H1 (cell line): ENCODE results near the gene HOMER3. TPM values are rescaled to one million over a fixed set of nuclear protein-coding genes. Genes with fewer than 3 reads are reported as not detected.

ENCODE experiments used
- CTCF ChIA-PET: fragments of 300-600 bp; sonication (Branson Sonifier 250); formaldehyde crosslinking; loops from one replicate; lab custom pipeline; 2021; ENCODE audit not compliant: partially characterized antibody; lab: Charles Lee
- POLR2A ChIA-PET: fragments of 300-600 bp; sonication (Branson Sonifier 250); formaldehyde crosslinking; loops from one replicate; lab custom pipeline; 2021; ENCODE audit warnings: inconsistent platforms; ENCODE audit not compliant: partially characterized antibody; lab: Charles Lee
- DNase-seq, 2 experiments: peaks; one replicate each; pipeline versions ENCODE4 v3.0.0 to v3.0.0-alpha.2; 2010 to 2022; ENCODE audit warnings: low spot score in 2 of 2, low read depth in 1 of 2, mixed read lengths in 1 of 2
- FAIRE-seq: peaks from 2 replicates; lab custom pipeline; 2011; peaks lifted over from hg19 to GRCh38; lab: Jason Lieb, UNC
- H2AFZ ChIP-seq: 2 replicates; pipeline ENCODE4 v1.8.1; 2012; ENCODE audit warnings: low read length, inconsistent platforms
- H2AK5ac ChIP-seq: 2 replicates; pipeline ENCODE4 v1.6.1; 2013; ENCODE audit warnings: low read depth, low read length
- H2BK120ac ChIP-seq: replicated peaks from 2 replicates; pipeline ENCODE3; 2013; ENCODE audit warnings: low read depth, low read length, inconsistent platforms
- H2BK12ac ChIP-seq: 2 replicates; pipeline ENCODE4 v1.6.1; 2013; ENCODE audit warnings: low read depth, low read length
- H2BK15ac ChIP-seq: 2 replicates; pipeline ENCODE4 v1.6.1; 2013; ENCODE audit warnings: low read length
- H2BK20ac ChIP-seq: 2 replicates; pipeline ENCODE4 v1.6.1; 2013; ENCODE audit warnings: low read length
- H2BK5ac ChIP-seq: 2 replicates; pipeline ENCODE4 v1.6.1; 2013; ENCODE audit warnings: low read depth, low read length
- H3K14ac ChIP-seq: 2 replicates; pipeline ENCODE4 v1.6.1; 2013; ENCODE audit warnings: inconsistent platforms; ENCODE audit not compliant: insufficient read length
- H3K18ac ChIP-seq: 2 replicates; pipeline ENCODE4 v1.6.1; 2013; ENCODE audit warnings: low read length; ENCODE audit errors: extremely low read depth
- H3K23ac ChIP-seq: 2 replicates; pipeline ENCODE4 v1.6.1; 2013; ENCODE audit warnings: inconsistent platforms; ENCODE audit not compliant: insufficient read length
- H3K23me2 ChIP-seq: 2 replicates; pipeline ENCODE4 v1.6.1; 2013; ENCODE audit warnings: low read depth, low read length
- H3K27ac ChIP-seq: 2 replicates; pipeline ENCODE4 v1.6.1; 2011; ENCODE audit warnings: low read depth, low read length, inconsistent platforms
- H3K27me3 ChIP-seq, 4 experiments: replicated peaks in 1 of 4; 1 replicate in 1 of 4; 2 replicates in 3 of 4; pipeline versions ENCODE4 v1.6.1 to v1.8.1; 2011 to 2013; ENCODE audit warnings: low read length in 3 of 4, mild to moderate bottlenecking in 3 of 4, inconsistent platforms in 2 of 4, mixed read lengths in 2 of 4, moderate library complexity in 1 of 4; ENCODE audit not compliant: control insufficient read depth in 3 of 4, insufficient read depth in 3 of 4; ENCODE audit errors: extremely low read depth in 1 of 4
- H3K36me3 ChIP-seq, 4 experiments: 2 replicates each; pipeline versions ENCODE4 v1.6.1 to v1.8.1; 2011 to 2013; ENCODE audit warnings: mild to moderate bottlenecking in 4 of 4, low read length in 3 of 4, moderate library complexity in 2 of 4, control low read depth in 1 of 4, inconsistent platforms in 1 of 4; ENCODE audit not compliant: insufficient read depth in 4 of 4, control insufficient read depth in 2 of 4
- H3K4ac ChIP-seq: replicated peaks from 2 replicates; pipeline ENCODE3; 2013; ENCODE audit warnings: low read length, low read depth, mixed read lengths, inconsistent platforms; ENCODE audit not compliant: insufficient read length
- H3K4me1 ChIP-seq, 4 experiments: replicated peaks in 1 of 4; 1 replicate in 1 of 4; 2 replicates in 3 of 4; pipeline versions ENCODE4 v1.6.1 to v1.8.1; 2011 to 2013; ENCODE audit warnings: low read length in 3 of 4, inconsistent platforms in 2 of 4, mixed read lengths in 1 of 4; ENCODE audit not compliant: insufficient read depth in 4 of 4, control insufficient read depth in 3 of 4
- H3K4me2 ChIP-seq, 2 experiments: 2 replicates each; pipeline versions ENCODE4 v1.6.1 to v1.8.1; 2011 to 2013; ENCODE audit warnings: low read depth in 2 of 2, low read length in 2 of 2, control low read depth in 1 of 2, inconsistent platforms in 1 of 2, mild to moderate bottlenecking in 1 of 2; ENCODE audit not compliant: insufficient read depth in 1 of 2
- H3K4me3 ChIP-seq, 4 experiments: fragments of 200-600, 300-600 bp in 1 of 4; sonication (generic), shearing (Covaris generic), sonication (Bioruptor Twin) in 1 of 4; 2 replicates each; pipeline versions ENCODE4 v1.5.1 to v1.8.1; 2011 to 2016; ENCODE audit warnings: low read length in 4 of 4, low read depth in 3 of 4, control low read depth in 2 of 4, inconsistent platforms in 2 of 4, mild to moderate bottlenecking in 2 of 4, mixed read lengths in 1 of 4, moderate library complexity in 1 of 4; ENCODE audit not compliant: insufficient read depth in 2 of 4; ENCODE audit errors: extremely low read depth in 1 of 4
- H3K56ac ChIP-seq: replicated peaks from 2 replicates; pipeline ENCODE3; 2013; ENCODE audit warnings: low read depth, mild to moderate bottlenecking, mixed read lengths, low read length, inconsistent platforms; ENCODE audit not compliant: insufficient read length
- H3K79me1 ChIP-seq: 2 replicates; pipeline ENCODE4 v1.6.1; 2013; ENCODE audit warnings: low read depth, low read length, control low read depth
- H3K79me2 ChIP-seq, 2 experiments: 2 replicates each; pipeline versions ENCODE4 v1.6.1 to v1.8.1; 2012 to 2013; ENCODE audit warnings: low read length in 2 of 2, mild to moderate bottlenecking in 2 of 2, inconsistent platforms in 1 of 2; ENCODE audit not compliant: insufficient read depth in 2 of 2, control insufficient read depth in 1 of 2
- H3K9ac ChIP-seq, 4 experiments: replicated peaks in 1 of 4; 1 replicate in 1 of 4; 2 replicates in 3 of 4; pipeline versions ENCODE4 v1.6.1 to v1.8.1; 2011 to 2013; ENCODE audit warnings: low read depth in 3 of 4, low read length in 3 of 4, control low read depth in 2 of 4, mild to moderate bottlenecking in 2 of 4, moderate library complexity in 2 of 4, inconsistent platforms in 1 of 4; ENCODE audit errors: extremely low read depth in 1 of 4
- H3K9me3 ChIP-seq, 2 experiments: 2 replicates each; pipeline versions ENCODE4 v1.6.1 to v1.8.1; 2012 to 2013; ENCODE audit warnings: mild to moderate bottlenecking in 2 of 2, moderate library complexity in 2 of 2, control low read depth in 1 of 2, inconsistent platforms in 1 of 2, low read depth in 1 of 2, low read length in 1 of 2, mixed read lengths in 1 of 2; ENCODE audit not compliant: insufficient read depth in 2 of 2
- H4K20me1 ChIP-seq, 2 experiments: replicated peaks in 1 of 2; 2 replicates each; pipeline versions ENCODE3 to v1.8.1; 2011 to 2013; ENCODE audit warnings: inconsistent platforms in 2 of 2, low read length in 2 of 2, mild to moderate bottlenecking in 1 of 2; ENCODE audit not compliant: insufficient read depth in 2 of 2, control insufficient read depth in 1 of 2
- H4K5ac ChIP-seq: 2 replicates; pipeline ENCODE4 v1.6.1; 2013; ENCODE audit warnings: low read length, low read depth, mixed read lengths, inconsistent platforms; ENCODE audit not compliant: insufficient read length
- H4K8ac ChIP-seq: 2 replicates; pipeline ENCODE4 v1.8.0; 2013; ENCODE audit warnings: mild to moderate bottlenecking, moderate library complexity, low read length, inconsistent platforms; ENCODE audit not compliant: insufficient read depth; ENCODE audit errors: extremely low read depth
- H4K91ac ChIP-seq: replicated peaks from 2 replicates; pipeline ENCODE3; 2013; ENCODE audit warnings: low read length, mixed read lengths, inconsistent platforms; ENCODE audit not compliant: insufficient read length
- ATF3 ChIP-seq: IDR thresholded peaks from 2 replicates; pipeline ENCODE4 v1.6.1; 2011; ENCODE audit warnings: low read depth, mild to moderate bottlenecking, low read length; ENCODE audit not compliant: insufficient read depth
- BCL11A ChIP-seq, 2 experiments: IDR thresholded peaks; one replicate each; pipeline ENCODE4 v1.6.1; 2011; ENCODE audit warnings: low read depth in 2 of 2, low read length in 2 of 2, mild to moderate bottlenecking in 2 of 2
- EZH2 ChIP-seq: fragments of 200-600 bp; sonication (generic); IDR thresholded peaks from 2 replicates; pipeline ENCODE4 v1.7.1; 2012; ENCODE audit warnings: low read depth, mild to moderate bottlenecking, moderate library complexity, low read length, inconsistent platforms; ENCODE audit not compliant: severe bottlenecking
- FOSL1 ChIP-seq: IDR thresholded peaks from 2 replicates; pipeline ENCODE4 v1.6.1; 2011; ENCODE audit warnings: mild to moderate bottlenecking, low read depth, low read length, moderate library complexity; ENCODE audit not compliant: insufficient read depth
- RBBP5 ChIP-seq: IDR thresholded peaks from 2 replicates; pipeline ENCODE4 v1.7.1; 2012; ENCODE audit warnings: low read depth, mild to moderate bottlenecking, inconsistent platforms, low read length, moderate library complexity, borderline replicate concordance
- SIN3A ChIP-seq, 2 experiments: IDR thresholded peaks in 1 of 2; conservative IDR thresholded peaks in 1 of 2; 2 replicates each; pipeline ENCODE4 v1.6.1; 2011 to 2012; ENCODE audit warnings: low read length in 2 of 2, improper control_type of control experiment in 1 of 2, low read depth in 1 of 2, mild to moderate bottlenecking in 1 of 2
- SP2 ChIP-seq: IDR thresholded peaks from 2 replicates; pipeline ENCODE4 v1.6.1; 2012; ENCODE audit warnings: mild to moderate bottlenecking, low read length, inconsistent platforms
- YY1 ChIP-seq: IDR thresholded peaks from 2 replicates; pipeline ENCODE4 v1.6.1; 2011; ENCODE audit warnings: low read depth, mild to moderate bottlenecking, low read length
- WGBS, 2 experiments: shearing (Covaris generic) in 1 of 2; methylation state at CpG; one replicate each; pipeline versions ENCODE4 v1.1.6 to v1.1.7; 2013 to 2015; ENCODE audit warnings: low lambda C conversion rate in 2 of 2, mixed read lengths in 2 of 2, inconsistent platforms in 1 of 2, low coverage in 1 of 2, missing lambda C conversion rate in 1 of 2; ENCODE audit not compliant: insufficient replicate concordance in 2 of 2, insufficient coverage in 1 of 2, insufficient read length in 1 of 2; ENCODE audit errors: extremely low coverage in 1 of 2, missing lambda C conversion rate in 1 of 2; 5-methylcytosine and 5-hydroxymethylcytosine counted together
- polyA plus RNA-seq, 7 experiments: library from polyadenylated mRNA; depleted of rRNA in 3 of 7; stranded (reverse) in 5 of 7; unstranded in 2 of 7; fragments of >200 nt in 5 of 7; fragments of 200-250 nt in 2 of 7; gene quantifications; 1 replicate in 5 of 7; 2 replicates in 1 of 7; 4 replicates in 1 of 7; pipeline versions ENCODE4 v1.2.1 to v1.2.3, GENCODE V29; 2011 to 2013; ENCODE audit warnings: missing spikeins in 2 of 7, mixed read lengths in 2 of 7
- total RNA-seq: library from RNA; stranded (reverse); fragmentation: NEBNext Ultra II Directional; extraction: Animal tissue kit (Norgen Biotek cat#: 25700); gene quantifications from 2 replicates; pipeline ENCODE4 v1.2.1, GENCODE V29; 2021

Gene HOMER3
- total and polyA plus RNA-seq, 2 of the 8 experiments (the other 6 are each of a cell fraction or from before 2014, with no cell fraction given), result 28.3 to 41.6 TPM

- H3K27me3 ChIP-seq, result peaks cover 0 to 13% (median 7%) of the 10 kb centered on the region in 4 experiments; a peak in 4 of 7 replicates
- peaks cover 0 to 13% (median 5%) of the 10 kb centered on the region in 4 experiments; a peak in 5 of 7 replicates for H3K4me1 ChIP-seq
- H2AK5ac ChIP-seq, result no peak overlapping the region
- H2BK15ac ChIP-seq, result no peak overlapping the region
- H3K18ac ChIP-seq, result no peak overlapping the region
- H2BK120ac ChIP-seq, result no peak overlapping the region
- H2BK12ac ChIP-seq, result no peak overlapping the region
- peaks cover 6% of the 10 kb centered on the region; the same call in 1 of the 2 replicates for H3K23me2 ChIP-seq
- DNase-seq, result no peak
- FAIRE-seq, result no peak
- H3K79me1 ChIP-seq, result no peaks in the 10 kb centered on the region
- no peak overlapping the region for H3K56ac ChIP-seq
- no peak overlapping the region for H3K23ac ChIP-seq
- ChIA-PET CTCF (interaction anchor here (0.5 to 1.8 kb wide), 6 partner anchors 11 to 615 kb away, joined by 3 to 9 read pairs (median 3); no protein-coding TSS in a partner anchor), POLR2A (interaction anchor here (0.6 to 1.6 kb wide), 9 partner anchors 8 to 222 kb away, joined by 3 to 7 read pairs (median 3); partner anchors contain the start of genes COPE and DDX49)
- H3K36me3 ChIP-seq, result peaks cover 0 to 7% (median 0%) of the 10 kb centered on the region in 4 experiments; a peak in 1 of 8 replicates
- no peak overlapping the region for H3K9ac ChIP-seq
- H3K9me3 ChIP-seq, result no peaks in the 10 kb centered on the region
- no peaks in the 10 kb centered on the region for H3K79me2 ChIP-seq
- H3K4me3 ChIP-seq, result no peak overlapping the region
- no peak overlapping the region for H2AFZ ChIP-seq
- H4K20me1 ChIP-seq, result peaks cover 6 to 9% of the 10 kb centered on the region in 2 experiments
- no peak overlapping the region for H3K4ac ChIP-seq
- H3K27ac ChIP-seq, result no peak overlapping the region
- H4K91ac ChIP-seq, result no peak overlapping the region
- no peak overlapping the region for H3K14ac ChIP-seq
- no peak overlapping the region for H2BK20ac ChIP-seq
- no peak overlapping the region for H3K4me2 ChIP-seq
- WGBS, 2 experiments, result 90% methylated on average over 18 of the region's 18 CpGs; no CpG with 5 or more reads in 1 of the 2 experiments
- TF ChIP-seq RBBP5, result no peak
- TF ChIP-seq EZH2, result no peak
- no peak for TF ChIP-seq BCL11A (IDR thresholded peaks at IDR 0.05; ENCODE audit: low read depth in 2 of 2, low read length in 2 of 2)
- TF ChIP-seq SIN3A (conservative IDR thresholded peaks at IDR 0.05 in 1 of 2, IDR thresholded peaks at IDR 0.05 in 1 of 2; ENCODE audit: low read depth in 1 of 2, low read length in 2 of 2), result no peak
- TF ChIP-seq ATF3, result no peak
- no peak for TF ChIP-seq SP2
- TF ChIP-seq YY1, result no peak
- no peak for TF ChIP-seq FOSL1
- no peak overlapping the region for H4K5ac ChIP-seq
- no peak overlapping the region for H4K8ac ChIP-seq
- no peak overlapping the region for H2BK5ac ChIP-seq
Observed at GRCh38 chr19:18898607-18899408, 42.2 kb downstream of the HOMER3 start.
